GM15510 (cell line): ENCODE data around the gene ALCAM.

Source experiments
- POLR2A ChIP-seq: IDR thresholded peaks from 3 replicates; pipeline ENCODE4 v1.6.1; 2011; ENCODE audit warnings: borderline replicate concordance; ENCODE audit not compliant: insufficient read length; ENCODE audit errors: extremely low read depth

ALCAM gene

DNA sequence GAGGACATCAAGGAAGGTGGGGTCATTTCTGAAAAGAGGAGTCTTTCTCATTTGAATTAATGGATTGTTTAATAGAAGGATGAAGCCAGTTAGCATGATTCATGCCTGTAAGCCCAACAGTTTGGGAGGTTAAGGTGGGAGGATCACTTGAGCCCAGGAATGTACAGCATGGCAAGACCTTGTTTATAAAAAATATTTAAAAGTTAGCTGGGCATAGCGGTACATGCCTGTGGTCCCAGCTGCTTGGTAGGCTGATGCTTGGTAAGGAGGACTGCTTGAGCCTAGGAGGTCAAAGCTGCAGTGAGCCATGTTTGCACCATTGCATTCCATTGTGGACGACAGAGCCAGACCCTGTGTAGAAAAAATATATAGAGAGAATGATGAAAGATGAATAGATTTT, 165.5 kb downstream of the ALCAM start:
- no peak for TF ChIP-seq POLR2A

DNA sequence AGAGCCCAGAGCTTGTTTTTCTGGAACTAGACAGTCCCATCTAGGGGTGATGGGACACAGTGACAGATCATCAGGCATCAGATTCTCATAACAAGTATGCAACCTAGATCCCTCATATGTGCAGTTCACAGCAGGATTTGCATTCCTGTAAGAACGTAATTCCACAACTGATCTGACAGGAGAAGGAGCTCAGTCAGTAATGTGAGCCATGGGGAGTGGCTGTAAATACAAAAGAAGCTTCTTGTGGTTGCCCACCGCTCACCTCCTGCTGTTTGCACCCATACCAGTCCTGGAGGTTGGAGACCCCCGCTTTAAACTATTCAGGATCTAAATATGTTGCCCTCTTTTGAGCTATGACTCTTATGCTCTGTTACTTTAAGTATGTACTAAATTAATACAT, 167.3 kb downstream of the ALCAM start:
- no peak for TF ChIP-seq POLR2A

DNA sequence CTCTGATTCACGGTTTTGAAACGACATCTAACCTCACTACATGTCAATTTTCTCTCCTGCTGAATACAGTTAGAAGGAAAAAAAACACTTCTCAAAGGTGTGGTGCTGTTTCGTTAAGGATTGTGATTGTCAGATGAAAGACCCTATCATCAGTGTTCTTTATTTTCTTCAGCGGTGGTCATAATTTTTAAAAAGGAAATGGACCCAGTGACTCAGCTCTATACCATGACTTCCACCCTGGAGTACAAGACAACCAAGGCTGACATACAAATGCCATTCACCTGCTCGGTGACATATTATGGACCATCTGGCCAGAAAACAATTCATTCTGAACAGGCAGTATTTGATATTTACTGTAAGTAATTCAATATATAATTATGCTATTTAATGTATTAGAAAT, 167.8 kb downstream of the ALCAM start:
- no peak for TF ChIP-seq POLR2A

DNA sequence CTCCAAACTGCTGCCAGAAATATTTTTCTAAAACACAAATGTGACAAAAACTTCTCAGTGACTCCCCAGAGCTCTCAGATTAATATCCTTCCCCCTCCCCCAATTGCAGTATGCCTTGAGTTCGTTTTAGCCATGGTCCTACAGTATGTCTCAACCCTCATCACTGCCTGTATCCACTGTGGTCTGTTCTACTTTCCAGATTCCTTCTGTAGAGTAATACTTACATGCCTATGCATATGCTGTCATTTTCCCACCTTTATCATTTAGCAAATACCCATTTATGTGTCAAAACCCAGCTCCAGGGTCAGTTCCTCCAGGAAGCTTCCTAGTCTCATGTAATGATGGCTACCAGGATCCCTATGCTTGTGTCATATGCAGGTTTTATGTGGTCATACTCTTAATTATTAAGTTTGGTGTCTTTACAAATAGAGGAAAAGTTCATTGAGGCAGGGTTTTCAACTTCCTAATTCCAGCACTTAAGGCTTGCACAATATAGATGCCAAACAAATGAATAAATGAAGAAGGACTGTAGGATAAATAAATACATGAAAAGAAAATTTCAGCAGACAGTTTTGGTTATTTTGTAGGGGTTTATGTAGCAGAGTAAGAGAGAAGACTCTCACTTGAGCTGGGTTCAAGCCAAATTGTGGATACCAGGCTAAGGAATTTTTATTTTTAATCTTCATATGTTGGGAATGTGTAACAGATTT, 170.8 kb downstream of the ALCAM start:
- TF ChIP-seq POLR2A, result no peak

DNA sequence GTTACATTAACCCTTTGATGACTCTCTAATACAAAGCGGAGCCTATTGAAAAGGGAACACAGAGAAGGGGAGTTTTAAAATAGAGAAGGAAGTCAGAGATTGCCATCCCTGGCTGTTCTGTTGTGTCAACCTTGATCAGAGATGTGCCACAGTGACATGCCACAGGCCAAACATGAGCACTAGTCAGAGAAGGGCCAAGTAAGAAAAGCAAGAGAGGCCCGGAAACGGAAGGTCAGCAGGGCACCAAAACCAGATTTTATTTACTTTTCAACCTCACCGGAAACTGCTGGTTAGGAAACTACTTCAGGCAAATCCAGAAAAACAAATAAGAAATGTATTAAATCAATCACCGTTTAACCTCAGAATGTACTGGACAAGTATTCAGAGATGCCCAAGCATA, 171.8 kb downstream of the ALCAM start:
- TF ChIP-seq POLR2A, result no peak

DNA sequence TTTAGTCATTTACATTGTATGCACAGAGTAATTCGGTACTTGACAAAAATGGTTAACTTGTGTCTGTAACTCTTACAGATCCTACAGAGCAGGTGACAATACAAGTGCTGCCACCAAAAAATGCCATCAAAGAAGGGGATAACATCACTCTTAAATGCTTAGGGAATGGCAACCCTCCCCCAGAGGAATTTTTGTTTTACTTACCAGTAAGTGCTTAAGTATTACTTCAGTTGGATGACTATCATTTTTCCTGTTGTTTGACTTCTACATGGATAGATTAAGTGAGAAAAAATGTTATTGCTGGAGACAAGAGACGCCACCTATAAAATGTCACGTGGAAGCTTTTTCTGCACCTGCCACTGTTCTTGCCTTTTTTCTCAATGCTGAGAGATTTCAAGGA, 173.2 kb downstream of the ALCAM start:
- TF ChIP-seq POLR2A, result no peak

DNA sequence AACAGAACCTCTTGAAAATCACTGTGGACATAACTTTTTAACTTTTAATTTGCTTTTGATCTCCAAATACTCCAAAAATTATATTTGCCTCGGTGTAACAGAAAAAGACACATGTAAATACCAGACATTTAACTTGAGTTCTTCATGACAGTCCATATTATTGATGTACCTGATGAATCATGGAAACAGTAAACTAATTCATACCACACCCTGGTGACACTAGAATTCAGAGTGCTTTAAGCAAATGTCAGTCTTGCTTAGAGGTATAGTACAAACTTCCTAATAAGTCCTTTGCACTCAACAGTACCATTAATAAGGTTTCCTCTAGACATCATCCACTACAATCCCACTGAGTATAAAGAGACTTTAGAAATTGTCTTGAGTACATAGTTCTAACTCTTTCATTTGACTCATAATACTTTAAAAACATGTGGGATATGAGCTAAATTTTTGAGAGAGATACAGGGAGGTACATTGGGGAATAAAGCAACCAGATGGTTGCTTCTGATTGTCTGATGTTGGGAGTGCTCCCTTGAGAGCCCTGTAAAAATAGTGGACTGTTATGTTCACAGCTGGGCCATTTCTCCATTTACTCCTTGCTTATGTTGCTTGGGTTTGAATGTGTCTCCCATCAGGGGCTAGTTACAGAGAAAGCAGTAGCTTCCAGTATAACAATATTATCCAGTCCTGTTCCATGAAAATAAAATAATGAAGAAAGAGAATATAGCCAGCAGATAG, 175.7 kb downstream of the ALCAM start:
- no peak for TF ChIP-seq POLR2A

DNA sequence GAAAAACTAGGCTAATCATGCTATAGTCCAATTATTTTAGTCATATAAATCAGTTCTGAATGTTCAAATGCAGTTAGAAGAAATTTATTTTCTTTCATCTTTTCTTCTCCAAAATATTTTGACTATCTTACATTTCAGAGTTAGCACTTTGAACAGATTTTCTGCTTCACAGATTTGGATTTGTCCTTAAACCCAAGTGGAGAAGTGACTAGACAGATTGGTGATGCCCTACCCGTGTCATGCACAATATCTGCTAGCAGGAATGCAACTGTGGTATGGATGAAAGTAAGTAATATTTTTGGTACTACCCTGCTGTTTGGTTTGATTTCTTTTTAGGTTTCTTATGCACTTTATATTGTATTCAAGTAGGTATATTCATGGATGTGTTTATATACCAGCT, 178.3 kb downstream of the ALCAM start:
- no peak for TF ChIP-seq POLR2A

DNA sequence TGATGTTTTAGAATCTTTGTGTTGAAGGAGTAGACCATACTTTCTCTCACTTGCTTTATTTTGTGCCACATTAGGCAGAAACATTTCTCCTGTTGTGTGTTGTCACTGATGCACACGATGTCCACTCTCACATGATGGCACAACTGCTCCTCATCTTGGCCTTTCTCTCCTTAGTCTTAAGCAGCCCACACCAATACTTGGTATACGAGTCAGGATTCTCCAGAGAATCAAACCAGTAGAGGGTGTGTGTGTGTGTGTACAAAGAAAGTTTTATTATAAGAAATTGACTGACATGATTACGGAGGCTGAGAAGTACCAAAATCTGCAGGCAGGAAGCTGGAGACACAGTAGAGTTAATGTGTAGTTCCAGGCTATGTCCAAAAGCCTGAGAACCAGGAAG, 187.1 kb downstream of the ALCAM start:
- no peak for TF ChIP-seq POLR2A

DNA sequence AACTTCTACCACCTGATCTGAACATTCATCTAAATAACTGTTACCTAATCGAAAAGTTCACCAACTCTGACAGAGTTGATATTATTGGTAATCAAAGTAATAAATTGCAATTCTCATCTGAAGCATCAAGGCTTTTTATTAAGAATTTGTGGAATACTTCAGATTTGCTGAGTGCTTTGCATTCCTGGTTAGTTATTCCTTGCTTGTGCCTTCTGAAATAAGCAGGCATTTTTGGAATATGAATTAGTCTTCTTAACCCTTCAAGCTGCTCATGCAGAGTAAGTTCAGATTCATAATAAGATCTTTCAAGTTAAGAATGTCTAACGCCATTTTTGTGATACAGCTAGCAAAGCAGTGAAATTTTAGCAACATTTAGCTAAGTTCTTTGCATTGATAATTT, 188.5 kb downstream of the ALCAM start:
- no peak for TF ChIP-seq POLR2A

DNA sequence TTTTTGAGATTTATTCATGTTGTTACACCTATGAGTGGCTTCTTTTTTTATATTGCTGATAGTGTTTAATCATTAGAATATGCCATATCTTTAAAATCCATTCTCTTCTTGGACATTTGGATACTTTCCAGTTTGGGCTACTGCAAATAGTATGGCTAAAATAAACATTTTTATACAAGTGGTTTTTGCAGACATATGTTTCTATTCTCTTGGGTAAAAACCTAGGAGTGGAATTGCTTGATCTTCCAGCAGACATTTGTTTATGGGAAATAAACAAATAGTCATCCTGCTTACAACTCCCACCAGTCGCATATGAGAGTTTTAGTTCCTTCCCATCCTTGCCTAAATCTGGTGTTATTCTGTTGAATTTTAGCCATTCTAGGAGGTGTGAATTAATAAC, 193.1 kb downstream of the ALCAM start:
- TF ChIP-seq POLR2A, result no peak

DNA sequence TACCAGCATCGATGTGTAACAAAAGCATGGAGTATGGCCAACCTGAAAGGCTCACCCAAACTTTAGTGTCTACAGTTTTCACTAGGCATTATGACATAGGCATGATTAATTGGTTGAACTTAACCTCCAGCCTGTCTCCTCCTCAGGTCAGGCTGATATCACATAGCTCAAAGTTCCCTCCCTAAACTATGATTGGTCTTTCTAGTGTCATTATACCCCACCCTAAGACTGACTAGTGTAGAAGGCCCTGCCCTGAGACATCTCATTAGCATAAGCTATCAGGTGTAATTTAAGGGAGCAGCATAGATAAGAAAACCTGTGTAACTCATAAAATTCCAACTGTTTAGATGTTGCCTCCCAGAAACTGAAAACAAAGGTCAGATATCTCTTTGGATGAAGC, 195.2 kb downstream of the ALCAM start:
- no peak for TF ChIP-seq POLR2A

DNA sequence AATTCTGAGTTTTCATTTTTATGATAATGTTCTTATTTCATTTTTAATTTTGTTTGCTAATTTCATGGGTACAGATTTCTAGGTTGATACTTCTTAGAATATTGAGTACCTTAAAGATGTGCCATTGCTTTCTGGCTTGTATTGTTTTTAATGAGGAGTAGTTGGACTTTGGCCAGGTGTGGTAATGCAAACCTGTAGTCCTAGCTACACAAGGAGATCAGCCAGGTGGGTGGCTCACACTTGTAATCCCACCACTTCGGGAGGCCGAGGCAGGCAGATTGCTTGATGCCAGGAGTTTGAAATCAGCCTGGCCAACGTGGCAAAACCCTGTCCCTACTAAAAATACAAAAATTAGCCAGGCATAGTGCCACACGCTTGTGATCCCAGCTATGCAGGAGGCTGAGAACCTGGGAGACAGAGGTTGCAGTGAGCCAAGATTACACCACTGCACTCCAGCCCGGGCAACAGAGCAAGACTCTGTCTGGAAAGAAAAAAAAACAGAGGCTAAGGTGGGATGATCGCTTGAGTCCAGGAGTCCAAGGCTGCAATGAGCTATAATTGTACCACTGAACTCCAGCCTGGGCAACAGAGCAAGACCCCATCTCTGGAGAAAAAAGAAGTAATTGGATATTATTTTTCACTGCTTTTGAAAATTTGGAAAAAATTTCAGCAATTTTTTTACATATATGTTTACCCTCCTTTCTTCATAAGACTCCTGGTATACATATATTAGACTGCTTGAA, 198.0 kb downstream of the ALCAM start:
- no peak for TF ChIP-seq POLR2A

DNA sequence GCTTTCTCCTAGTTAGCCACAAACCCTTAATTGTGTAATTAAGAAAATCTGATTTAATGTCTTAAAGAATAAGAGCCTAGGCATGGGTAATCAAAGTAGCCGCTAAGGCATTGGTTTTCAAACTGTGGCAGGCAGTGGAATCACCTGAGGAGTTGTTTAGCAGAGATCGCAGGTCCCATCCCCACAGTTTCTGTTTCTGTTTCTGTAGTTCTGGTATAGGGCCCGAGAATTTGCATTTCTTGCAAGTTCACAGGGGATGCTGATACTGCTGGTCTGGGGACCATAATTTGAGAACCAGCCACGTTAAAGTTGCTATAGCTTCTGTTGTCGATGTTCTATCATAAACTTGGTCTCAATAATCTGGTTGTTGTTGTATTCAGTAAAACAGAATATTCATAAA, 204.3 kb downstream of the ALCAM start:
- no peak for TF ChIP-seq POLR2A

DNA sequence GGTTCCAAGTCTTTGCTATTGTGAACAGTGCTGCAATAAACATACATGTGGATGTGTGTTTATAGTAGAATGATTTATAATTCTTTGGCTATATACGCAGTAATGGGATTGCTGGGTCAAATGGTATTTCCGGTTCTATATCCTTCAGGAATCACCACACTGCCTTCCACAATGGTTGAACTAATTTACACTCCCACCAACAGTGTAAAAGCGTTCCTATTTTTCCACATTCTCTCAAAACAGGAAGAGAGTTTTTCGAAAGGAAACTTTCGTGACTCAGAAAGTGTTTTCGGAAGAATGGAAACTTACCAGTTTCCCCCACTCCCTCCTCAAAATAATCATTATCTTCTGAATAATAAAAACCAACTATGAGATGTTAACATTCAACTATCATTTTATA, 205.8 kb downstream of the ALCAM start:
- no peak for TF ChIP-seq POLR2A

DNA sequence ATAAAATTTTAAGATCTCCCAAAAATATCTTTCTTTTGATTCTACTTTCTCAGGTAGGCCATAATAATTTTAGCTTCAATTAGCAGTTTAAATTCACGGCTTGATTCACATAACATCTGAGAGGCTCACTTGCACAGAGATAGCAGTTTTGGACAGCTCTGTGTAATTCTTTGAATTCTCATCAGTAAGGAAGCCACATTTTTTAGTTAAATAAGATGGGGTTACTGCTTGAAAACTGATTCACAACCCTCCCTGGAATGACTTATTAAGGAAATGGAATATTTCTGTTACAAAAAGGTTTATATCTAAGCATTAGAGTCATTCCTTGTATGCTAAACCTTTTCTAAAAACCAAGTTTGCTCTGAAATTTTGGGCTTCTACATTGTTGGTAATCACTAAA, 212.7 kb downstream of the ALCAM start:
- TF ChIP-seq POLR2A, result no peak
